GM21723 (cell line): ENCODE results near the gene FOXL1.

Experiments
- ATAC-seq: cut with Tn5 transposase; IDR thresholded peaks from one replicate; pipeline ENCODE4 v1.9.1; 2021; ENCODE audit warnings: mild to moderate bottlenecking, moderate library complexity; ENCODE audit not compliant: unreplicated experiment

Gene FOXL1

GRCh38 chr16:86547286-86547685 is 31.1 kb upstream of the FOXL1 start:
- no peak for ATAC-seq

DNA sequence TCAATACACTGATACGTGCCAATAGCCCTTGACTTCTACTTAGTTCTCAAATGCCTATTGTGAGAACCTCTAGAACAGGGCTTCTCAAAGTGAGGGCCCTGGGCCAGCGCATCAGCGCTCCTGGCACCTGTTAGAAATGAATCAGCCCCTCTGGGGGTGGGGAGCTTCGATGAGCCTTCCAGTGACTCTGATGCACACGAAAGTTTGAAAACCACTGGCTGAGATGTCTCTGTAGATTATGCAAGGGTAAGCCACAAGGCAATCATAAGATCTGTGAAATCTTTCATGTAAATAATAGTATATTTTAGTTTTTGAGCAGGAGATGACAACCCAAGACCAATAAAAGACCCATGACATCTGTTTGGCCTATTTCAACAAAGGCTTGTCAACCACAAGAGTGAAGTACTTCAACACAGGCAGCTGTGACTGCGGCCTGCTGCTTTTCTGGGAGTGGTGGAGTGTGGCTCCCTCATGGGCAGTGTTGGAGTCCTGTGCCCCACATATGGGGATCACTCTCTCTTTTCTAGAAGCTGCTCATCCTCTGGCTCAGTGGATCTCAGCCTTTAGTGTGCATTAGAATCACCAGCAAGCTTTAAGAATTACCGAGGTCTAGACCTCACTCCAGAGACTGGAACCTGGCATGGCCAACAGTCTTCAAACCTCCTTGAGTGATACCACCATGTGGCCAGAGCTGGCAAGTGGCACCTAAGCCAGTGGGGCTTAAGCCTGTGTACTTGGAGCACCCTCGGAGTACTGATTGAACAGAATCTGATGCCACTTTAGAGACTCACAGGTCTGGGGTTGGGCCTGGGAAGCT is 29.1 kb upstream of the FOXL1 start:
- ATAC-seq = no peak

DNA sequence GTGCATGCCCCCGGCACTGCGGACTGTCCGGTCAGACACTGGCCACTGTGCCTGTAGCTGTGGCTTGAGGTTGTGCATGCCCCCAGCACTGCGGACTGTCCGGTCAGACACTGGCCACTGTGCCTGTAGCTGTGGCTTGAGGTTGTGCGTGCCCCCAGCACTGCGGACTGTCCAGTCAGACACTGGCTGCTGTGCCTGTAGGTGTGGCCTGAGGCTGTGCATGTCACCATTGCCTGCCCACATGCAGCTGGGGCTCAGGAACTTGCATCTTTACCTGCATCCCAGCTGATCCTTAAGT is 28.5 kb upstream of the FOXL1 start:
- ATAC-seq = no peak

DNA sequence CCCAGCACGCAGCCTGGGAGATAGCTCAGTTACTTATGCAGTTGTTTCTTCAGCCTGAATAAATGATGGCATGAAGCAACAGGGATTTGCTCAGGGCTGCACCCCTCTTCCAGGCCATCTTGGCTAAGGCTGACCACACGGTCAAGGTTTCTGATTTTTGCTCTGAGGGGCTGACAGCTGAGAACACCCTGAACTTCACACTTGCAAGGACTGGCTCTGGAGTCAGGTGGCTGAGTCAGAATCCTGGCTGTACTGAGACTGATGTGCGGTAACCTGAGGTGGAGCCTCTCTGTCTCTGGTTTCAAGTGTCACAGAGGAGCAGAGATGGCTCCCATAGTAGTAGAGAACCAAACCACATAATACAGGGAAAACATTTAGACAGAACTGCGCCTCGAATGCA is 28.1 kb upstream of the FOXL1 start:
- ATAC-seq = no peak

GRCh38 chr16:86553356-86553755 is 25.0 kb upstream of the FOXL1 start:
- ATAC-seq = no peak

GRCh38 chr16:86554599-86554916 is 23.8 kb upstream of the FOXL1 start:
- no peak for ATAC-seq

GRCh38 chr16:86554917-86555703 is 23.2 kb upstream of the FOXL1 start, which contains the start of gene MTHFSD:
Gene MTHFSD, minus strand, starts transcription at chr16:86555235. Its CDS starts 51 bp downstream, at chr16:86555184.
- ATAC-seq = peak; percentile 76

GRCh38 chr16:86555704-86556075 is 22.7 kb upstream of the FOXL1 start:
- no peak for ATAC-seq

DNA sequence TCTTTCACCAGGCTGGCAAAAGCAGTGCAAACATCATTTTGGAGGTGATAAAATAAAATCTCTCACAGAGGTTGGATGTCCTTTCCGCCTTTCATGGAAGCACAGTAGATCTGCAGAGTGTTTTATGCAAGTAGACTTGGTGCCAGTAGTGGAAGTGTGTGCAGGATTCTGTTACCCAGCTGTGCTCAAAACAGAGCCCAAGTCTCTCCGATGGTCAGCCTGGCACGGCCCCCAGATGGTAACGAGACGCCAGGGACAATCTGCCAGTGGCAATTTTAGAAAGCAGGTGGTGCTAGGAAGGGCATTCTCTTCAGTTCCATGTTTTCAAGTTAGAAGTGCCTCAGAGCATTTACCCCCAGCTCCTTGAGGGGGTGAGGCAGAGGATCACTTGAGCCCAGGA is 21.8 kb upstream of the FOXL1 start:
- no peak for ATAC-seq

GRCh38 chr16:86557587-86557986 is 20.8 kb upstream of the FOXL1 start:
- no peak for ATAC-seq

DNA sequence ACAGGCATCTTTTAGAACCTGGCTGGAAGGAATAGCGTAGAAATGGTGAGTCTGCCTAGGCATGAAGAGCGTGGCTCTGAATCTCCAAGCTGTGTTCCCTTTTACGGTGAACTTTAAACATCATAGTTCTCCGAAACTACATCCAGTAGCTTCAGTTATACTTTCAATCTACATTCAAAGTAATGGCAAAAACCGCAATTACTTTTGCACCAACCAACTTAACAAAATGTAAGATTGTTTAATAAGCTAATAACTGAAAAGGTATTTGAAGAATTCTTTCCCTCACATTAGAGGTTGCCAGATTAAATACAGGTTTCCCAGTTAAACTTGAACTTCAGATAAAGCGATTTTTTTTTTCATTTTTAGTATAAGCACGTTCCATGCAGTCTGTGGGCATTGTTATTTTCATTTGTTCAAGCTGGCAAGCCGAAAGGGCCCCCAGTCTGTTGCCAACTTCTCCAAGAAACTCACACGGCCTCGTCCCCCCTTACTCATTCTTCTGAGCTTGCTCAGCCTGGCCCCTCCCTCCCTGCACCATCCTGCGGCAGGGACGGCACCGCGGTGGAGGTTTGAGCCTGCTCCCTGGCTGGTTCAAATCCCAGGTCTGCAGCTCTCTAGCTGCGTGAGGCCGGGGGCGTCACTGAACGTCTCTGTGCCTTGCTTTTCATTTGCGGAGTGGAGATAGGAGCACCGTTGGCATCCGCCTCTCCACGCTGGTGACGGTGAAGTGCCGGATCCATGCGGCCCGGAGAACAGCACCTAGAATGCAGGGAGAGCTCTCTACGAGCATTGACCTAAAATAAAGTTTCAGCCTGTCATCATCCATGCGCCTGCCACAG is 19.8 kb upstream of the FOXL1 start:
- ATAC-seq = no peak

GRCh38 chr16:86559802-86560305 is 18.5 kb upstream of the FOXL1 start:
- no peak for ATAC-seq

GRCh38 chr16:86562356-86562755 is 16.0 kb upstream of the FOXL1 start:
- no peak for ATAC-seq

- ATAC-seq = peak; percentile 78
Observed at GRCh38 chr16:86563469-86564345, 14.6 kb upstream of the FOXL1 start.

DNA sequence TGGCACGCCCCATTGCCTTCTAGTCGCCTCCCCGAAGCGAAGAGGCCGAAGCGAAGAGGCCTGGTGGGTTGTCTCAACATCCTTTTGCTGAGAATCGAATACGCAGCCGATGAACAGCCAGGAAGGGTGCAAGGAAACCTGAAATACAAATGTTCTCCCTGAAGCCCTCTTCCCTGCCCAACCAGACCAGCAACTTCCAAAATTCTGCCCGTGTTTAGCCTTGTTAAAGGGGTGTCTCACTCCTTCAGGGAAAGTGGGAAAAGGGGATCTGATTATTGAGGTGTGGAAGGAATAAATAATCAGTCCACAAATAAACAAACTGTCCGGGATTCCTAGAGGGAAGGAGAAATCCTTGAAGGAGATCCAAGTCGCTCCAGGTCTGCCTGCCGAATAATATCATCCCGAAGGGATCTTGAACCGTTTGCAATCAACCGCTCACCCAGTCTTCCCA is 13.1 kb upstream of the FOXL1 start:
- ATAC-seq = no peak

DNA sequence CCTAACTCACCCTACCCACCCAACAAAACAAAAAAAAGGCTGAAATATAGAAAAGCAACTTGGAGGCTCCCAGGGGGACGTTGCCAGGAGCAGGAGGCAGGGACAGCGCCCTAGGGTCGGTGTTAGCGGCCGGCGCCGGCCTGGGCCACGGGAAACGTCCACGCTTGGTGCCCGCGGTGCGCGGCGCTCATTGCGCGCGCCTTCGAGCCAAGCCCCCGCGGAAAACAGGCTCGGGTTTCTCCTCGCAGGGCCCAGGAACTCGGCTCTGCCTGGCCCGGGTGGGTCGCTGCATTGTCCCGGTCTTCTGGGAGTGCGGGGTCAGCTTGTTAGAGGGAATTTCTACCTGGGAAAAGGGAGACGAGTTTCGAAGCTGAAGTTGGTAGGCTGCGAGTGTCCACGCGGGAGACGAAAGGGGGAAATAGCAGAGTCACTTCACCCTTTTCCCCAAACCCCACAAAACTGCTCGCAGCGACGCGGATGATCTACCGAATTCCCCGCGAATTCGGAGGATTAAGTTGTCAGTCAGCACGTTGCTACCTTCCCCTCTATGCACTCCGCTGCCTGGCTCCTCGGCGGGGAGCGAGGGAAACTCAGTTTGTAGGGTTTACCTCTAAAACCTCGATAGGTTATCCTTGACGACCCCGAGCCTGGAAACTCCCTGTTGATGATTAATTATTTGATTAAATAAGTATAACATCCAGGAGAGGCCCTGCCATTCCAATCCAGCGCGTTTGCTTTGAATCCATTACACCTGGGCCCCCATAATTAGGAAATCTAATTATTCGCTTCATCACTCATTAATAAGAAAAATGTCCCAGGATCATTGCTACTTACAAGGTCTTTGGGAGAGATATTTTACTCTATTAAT is 12.5 kb upstream of the FOXL1 start:
- ATAC-seq = no peak

DNA sequence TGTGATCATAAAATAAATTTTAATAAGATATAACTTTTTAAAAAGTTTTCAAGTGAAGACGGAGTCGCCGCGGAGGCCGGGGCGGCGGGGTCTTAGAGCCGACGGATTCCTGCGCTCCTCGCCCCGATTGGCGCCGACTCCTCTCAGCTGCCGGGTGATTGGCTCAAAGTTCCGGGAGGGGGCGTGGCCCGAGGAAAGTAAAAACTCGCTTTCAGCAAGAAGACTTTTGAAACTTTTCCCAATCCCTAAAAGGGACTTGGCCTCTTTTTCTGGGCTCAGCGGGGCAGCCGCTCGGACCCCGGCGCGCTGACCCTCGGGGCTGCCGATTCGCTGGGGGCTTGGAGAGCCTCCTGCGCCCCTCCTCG is 11.8 kb upstream of the FOXL1 start, which contains the start of gene FOXC2:
TSS of gene FOXC2 (plus strand) at position 229 of the 365 bp plus-strand sequence. CDS start 507 bp downstream, outside the sequence.
- no peak for ATAC-seq

- ATAC-seq = no peak
Observed at GRCh38 chr16:86566966-86567700, 11.2 kb upstream of the FOXL1 start.
